Activated T-cell treated with anti-CD3 and anti-CD28 coated beads for 24 hours (primary cell): ENCODE results near the gene STK16.
"Not testable (repeated sequence)": the region's sequence is repeated elsewhere in the genome, so short reads cannot be mapped to it uniquely, and the experiment has no call there.

Source experiments
- DNase-seq: peaks from one replicate; pipeline ENCODE4 v3.0.0-alpha.2; 2020; ENCODE audit warnings: low read depth

Gene STK16, protein sequence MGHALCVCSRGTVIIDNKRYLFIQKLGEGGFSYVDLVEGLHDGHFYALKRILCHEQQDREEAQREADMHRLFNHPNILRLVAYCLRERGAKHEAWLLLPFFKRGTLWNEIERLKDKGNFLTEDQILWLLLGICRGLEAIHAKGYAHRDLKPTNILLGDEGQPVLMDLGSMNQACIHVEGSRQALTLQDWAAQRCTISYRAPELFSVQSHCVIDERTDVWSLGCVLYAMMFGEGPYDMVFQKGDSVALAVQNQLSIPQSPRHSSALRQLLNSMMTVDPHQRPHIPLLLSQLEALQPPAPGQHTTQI

GRCh38 chr2:219245148-219245898 lies at the start of gene STK16, which contains the start of gene GLB1L:
STK16 (plus strand) TSS chr2:219245479; CDS start chr2:219246000, 521 bp downstream.
GLB1L (minus strand) TSS chr2:219245444; CDS start chr2:219243573, 1,871 bp downstream.
- DNase-seq = peak; percentile 82

DNA sequence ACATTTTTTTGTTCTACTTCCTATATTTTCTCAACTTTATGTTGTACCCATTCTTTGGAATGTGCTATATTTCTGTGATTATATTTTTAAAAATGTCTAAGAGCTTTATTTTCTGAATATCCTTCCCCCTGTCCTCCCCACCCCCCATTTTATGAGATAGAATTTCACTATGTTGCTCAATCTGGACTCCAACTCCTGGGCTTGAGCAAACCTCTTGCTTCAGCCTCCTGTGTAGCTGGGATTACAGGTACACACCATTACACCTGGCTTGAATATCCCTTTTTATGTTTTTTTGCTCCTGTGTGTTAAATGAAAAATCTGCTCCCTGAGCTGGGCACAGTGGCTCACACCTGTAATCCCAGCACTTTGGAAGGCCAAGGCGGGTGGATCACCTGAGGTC lies 47.9 kb upstream of the STK16 start:
- no peak for DNase-seq

DNA sequence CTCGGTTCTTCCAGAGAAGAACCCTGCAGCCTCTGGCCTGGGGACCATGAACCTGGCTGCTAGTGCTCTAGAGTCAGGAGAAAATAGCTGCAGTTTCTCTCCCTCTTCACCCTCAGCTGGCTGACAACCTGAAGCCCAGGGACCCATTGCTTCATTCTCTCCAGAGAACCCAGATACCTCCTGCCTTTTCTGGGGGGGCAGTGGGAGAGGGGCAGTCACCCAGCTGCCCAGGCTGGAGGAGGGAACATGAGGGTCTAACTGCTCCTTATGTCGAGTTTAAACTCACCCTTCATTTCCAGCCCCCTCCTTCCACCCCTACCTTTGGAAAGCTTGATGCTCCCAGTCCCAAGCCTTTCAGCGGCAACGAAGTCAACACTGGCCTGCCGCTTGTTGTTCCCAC lies 46.3 kb upstream of the STK16 start:
- DNase-seq = no peak

DNA sequence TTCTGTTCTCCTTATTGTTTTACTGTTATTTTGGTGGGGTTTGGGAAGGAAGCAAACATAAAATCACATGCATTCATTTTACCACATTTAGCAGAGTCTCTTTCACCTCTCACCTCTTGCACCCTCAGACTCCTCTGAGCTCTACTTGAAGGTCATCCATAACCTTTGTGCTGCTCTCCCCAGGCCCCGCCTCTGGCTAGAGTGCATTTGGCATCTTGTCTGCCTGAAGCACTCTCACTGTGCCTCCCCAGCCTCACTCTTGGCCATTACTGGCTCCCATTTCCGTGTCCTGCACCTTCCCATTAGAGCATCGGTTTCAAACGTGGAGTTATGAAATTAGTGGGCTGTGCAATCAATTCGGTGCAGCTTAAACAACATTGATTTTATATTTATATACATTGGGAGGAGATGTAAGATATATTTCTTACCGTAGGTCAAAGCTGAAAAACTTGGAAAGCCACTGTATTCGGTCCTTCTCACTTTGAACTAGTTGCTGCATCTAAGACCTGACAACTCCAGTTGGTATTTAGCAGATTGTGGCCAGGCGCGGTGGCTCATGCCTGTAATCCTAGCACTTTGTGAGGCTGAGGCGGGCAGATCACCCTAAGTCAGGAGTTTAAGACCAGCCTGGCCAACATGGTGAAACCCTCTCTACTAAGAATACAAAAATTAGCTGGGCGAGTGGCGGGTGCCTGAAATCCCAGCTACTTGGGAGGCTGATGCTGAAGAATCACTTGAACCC lies 45.6 kb upstream of the STK16 start:
- no peak for DNase-seq

GRCh38 chr2:219200502-219201326 lies 44.6 kb upstream of the STK16 start:
- DNase-seq = not testable (repeated sequence)

- DNase-seq = not testable (repeated sequence)
These were observed 43.9 kb upstream of the STK16 start for GRCh38 chr2:219201331-219201730.

DNA sequence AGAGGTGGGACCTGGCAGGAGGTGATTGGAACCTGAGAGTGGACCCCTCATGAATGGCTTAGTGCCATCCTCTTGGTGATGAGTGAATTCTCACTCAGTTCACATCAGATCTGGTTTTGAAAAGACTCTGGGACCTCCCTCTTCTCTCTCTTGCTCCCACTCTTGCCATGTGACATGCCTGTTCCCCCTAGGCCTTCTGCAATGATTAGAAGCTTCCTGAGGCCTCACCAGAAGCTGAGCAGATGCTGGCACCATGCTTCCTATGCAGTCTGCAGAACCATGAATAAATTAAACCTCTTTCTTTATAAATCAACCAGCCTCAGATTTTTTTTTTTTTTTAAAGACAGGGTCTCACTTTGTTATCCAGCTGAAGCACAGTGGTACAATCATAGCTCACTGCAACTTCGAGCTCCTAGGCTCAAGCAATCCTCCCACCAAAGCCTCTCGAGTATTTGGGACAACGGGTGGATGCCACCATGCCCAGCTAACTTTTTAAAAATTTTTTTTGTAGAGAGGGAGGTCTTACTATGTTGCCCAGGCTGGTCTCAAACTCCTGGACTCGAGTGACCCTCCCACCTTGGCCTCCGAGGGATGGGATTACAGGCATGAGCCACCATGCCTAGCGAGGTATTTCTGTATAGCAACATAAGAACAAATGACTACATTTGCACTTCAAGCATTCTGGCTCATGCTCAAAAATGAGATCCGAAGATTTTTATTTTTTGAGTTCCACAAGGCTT lies 40.7 kb upstream of the STK16 start:
- DNase-seq = no peak

- no peak for DNase-seq
These were observed 40.1 kb upstream of the STK16 start for GRCh38 chr2:219205165-219205538.

- DNase-seq = no peak
These were observed 39.3 kb upstream of the STK16 start for GRCh38 chr2:219205981-219206327.

DNA sequence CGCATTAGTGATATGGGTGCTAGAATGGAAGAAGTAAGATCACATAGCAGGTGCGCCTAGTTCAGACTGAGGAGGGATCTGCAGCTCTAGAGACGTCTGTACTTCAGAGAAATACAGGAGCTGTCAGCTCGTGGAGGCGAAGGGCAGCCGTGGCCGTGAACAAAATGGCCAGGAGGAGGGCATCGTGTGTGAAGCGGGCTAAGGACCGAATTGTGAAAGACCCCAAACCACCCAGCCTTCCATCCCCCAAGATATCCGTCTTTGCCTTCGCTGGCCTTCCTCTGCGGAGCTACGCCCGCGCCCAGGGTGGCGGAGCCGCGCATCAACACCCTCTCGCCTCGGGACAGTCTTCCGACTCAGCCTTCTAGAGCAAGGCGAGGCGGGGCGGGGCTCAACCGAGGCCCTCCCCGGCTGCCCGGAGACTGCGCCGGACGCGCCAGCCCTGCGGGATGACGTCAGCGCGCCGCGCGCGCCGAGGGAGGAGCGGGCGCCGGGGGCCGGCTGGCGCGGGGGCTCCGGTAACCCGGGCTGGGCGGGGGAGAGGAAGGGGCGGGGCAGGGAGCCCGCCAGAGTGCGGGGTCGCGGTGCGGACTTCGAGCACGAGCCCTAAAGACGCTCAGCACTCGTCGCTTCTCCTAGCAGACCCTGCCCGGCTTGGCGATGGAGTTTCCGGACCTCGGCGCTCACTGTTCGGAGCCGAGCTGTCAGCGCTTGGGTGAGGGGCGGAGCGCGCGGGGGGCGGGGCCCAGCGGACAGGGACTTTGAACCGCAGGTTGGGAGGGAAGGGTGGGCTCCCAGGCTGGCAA lies 38.7 kb upstream of the STK16 start, which contains the start of gene ZFAND2B:
ZFAND2B (plus strand) TSS at position 455 of the 806 bp plus-strand sequence; CDS start at position 661, 206 bp downstream.
- DNase-seq = peak; percentile 92

DNA sequence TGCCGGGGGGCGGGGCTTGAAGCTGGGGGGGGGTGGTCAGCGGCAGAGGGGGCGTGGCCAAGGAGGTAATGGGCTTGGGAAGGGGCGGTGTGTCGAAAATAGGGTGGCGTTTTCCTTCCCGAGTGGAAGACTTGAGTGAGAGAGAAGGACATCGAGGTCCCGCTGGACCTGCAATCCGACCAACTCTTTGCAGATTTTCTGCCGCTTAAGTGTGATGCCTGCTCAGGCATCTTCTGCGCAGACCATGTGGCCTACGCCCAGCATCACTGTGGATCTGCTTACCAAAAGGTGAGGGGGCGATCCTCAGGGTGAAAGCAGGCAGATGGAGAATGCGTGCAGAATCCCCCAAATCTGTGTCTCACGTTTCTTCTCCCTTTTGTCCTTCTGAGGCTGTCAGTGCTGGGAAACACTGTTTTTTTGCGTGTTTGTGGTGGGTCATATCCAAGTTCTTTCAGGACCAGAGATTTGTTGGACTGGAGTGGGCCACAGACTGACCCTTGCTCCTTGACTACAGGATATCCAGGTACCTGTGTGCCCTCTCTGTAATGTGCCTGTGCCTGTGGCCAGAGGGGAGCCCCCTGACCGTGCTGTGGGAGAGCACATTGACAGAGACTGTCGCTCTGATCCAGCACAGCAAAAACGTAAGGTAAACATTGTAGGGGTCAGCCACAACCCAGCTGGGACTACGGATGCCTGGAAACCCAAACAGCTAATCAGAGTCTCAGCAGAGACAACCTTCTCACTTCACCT lies 38.0 kb upstream of the STK16 start:
- no peak for DNase-seq

- no peak for DNase-seq
These were observed 37.2 kb upstream of the STK16 start for GRCh38 chr2:219207884-219208740.

DNA sequence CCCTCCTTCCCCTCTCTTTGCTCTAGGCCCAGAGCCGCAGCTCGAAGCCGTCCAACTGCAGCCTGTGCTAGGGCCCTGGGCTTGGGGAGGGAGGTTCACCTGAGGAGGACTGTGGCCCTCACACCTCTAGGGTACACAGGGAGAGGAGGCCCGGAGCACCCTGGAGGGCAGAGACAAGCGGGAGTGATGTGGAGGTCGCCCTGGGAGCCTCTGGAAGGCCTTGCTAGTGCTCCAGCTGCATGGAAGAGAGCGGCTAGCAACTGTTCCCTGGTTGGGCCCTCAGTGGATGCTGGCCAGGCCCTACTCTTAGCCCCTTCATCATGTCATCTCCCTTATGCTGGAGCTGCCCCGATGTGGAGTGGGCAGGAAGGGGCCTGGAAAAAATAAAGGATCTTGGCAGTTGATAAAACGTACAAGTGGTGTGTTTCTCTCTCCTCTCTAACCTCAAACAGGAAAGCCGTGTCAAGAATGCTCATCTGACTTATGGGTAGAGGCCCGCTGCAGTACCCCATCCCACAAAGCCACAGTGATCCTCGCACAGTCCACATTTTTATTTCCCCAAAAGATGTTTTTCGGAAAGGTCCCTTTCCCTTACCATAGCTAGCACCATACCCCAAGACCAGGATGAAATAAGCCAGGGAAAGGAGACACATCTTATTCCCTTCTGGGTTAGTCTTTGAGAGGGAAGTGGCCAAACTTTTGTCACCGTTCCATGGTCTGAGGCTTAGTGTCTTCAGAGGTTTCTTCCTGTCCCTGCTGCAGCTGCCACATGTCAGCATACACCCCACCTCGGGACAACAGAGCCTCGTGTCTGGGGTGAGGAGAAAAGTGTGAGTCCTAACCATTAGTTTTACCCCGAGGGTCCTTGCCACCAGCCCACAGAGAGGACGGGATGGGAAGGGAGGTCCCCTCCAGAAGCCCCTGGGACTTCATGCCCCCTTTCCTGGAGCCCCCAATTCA lies 35.8 kb upstream of the STK16 start:
- no peak for DNase-seq

GRCh38 chr2:219210196-219210885 lies 34.9 kb upstream of the STK16 start:
- no peak for DNase-seq

DNA sequence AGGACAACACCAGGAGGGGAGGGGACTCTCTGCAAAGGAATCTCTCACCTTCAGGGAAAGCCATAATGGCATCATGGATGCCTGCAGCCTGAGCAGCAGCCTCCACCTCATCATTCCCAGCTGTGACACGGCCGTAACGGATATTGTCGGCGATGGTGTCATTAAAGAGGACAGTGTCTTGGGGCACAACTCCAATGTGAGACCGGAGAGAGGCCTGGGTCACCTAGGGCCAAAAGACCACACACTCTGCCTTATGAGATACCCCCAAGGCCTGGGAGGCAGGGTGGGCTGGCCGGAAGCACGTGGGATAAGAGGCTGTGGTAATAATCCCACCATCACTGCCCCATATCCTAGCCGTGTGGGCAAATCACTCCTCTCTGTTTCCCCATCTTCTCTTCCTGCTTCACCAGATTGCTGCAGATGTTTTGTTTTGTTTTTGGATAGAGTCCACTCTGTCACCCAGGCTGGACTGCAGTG lies 34.4 kb upstream of the STK16 start:
- no peak for DNase-seq

DNA sequence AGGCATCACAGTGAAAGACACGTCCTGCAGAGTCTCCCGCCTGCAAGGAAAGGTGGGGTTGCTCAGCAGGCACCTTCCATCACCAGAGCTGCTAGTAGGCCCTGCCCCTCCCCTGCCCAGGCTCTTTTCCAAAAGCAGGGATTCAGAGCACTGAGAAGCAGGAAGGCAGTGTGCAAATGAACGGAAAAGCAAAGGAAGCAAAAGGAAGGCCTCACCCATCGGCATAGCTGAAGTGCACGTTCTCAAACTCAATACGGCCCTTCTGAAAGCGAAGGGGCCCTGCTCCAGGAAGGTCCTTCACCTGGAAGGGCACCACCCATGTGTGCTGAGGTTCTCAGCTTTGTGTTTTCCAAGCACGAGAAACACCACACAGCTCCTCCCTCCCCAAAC lies 32.3 kb upstream of the STK16 start:
- DNase-seq = no peak
